Urothelium cell line (cell line): ENCODE results near the gene PXN.

Experiments used
- DNase-seq: peaks from one replicate; pipeline ENCODE4 v3.0.0; 2011; ENCODE audit warnings: low spot score, mixed read lengths
- FAIRE-seq: peaks from 2 replicates; lab custom pipeline; 2011; peaks lifted over from hg19 to GRCh38; lab: Jason Lieb, UNC

PXN gene

DNA sequence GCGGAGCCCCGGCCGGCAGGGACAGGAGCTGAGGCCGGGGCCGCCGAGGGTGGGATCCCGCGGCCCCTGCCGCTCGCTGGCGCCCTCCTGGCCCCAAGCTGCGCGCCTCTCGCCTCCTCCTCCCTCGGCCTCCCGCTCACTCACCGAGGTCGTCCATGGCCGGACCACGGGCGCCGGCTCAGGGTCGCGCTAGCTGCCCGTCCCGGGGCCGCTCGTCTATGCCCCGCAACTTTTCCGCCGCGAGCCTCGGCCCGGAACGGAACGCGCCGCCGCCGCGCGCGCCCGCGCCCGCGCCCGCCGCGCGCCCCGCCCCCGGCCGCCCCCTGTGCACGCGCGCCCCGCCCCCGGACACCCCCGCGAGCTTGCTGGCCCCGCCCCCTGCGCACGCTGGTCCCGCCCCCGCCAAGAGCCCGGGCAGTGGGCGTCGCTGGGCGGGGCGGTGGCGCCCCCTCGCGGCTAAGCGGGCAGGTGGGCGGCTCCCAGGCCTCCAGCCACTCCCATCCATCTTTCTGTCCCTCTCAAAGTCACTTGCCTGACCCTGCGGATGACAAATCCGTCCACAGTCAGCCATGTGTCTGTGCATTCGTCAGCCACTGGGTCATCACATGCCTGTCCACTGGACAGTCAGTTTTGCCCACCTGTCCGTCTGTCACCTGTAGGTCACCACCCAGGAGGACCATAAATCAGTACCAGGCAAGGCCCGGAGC lies at the start of gene PXN:
PXN (minus strand) TSS at position 258 of the 707 bp plus-strand sequence; CDS start at position 157, 101 bp downstream.
- FAIRE-seq, result no peak
- peak; percentile 95 for DNase-seq

DNA sequence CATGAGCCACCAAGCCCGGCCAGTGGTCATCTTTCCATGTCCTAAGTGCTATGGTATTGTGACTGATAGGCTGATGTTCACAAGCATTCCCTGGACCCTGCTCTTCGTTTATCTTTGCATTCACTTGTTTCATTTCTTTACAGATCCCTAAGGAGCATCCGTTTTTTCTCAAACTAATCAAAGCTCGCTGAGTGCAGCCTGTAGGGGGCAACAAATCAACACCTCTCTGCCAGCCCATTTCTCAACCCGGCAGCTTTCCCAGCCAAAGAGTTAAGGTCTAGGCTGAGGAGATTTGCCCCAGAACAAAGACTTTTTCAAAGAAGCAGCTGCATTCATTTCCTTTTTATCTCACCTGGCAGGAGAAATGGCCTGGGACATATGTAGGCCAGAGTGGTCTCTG lies 48.7 kb upstream of the PXN start:
- DNase-seq (peak; percentile 25), FAIRE-seq (no peak)

DNA sequence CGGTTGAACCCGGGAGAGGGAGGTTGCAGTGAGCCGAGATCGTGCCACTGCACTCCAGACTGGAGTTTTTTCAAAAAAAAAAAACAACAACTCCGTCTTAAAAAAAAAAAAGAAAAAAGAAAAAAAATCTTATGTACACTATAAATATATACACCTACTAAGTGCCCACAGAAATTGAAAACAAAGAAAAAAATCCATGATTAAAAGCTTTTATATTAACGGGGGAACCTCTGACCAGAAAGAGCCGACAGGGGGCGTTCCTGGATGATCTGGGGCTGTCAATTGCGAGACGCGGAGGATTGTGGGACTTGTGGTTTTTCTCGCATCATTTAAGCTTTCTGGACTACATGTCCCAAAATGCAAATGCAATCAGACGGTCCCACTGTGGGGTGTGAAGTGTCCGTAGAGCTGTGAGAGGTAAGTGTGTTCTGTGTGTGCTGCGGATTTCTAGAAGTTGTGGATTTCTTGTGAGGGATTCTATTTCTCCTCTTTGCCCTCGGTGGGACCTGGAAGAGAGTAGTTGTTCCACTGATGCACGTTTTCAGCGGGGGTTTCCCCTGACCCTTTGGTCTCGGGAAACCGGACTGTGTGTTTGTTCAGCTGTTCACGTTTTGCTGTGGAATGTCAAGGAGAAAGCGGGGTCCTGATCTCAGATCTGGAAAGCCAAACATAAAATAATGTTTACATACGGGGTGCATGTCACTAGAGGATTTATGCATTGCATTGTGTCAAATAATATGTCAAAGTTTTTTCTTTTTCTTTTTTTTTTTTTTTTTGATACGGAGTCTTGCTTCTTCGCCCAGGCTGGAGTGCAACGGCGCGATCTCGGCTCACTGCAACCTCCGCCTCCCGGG lies 36.7 kb upstream of the PXN start, which contains the start of gene SIRT4:
SIRT4 (plus strand) TSS at position 360 of the 854 bp plus-strand sequence. CDS start 1,241 bp downstream, outside the sequence.
- FAIRE-seq, result no peak

DNA sequence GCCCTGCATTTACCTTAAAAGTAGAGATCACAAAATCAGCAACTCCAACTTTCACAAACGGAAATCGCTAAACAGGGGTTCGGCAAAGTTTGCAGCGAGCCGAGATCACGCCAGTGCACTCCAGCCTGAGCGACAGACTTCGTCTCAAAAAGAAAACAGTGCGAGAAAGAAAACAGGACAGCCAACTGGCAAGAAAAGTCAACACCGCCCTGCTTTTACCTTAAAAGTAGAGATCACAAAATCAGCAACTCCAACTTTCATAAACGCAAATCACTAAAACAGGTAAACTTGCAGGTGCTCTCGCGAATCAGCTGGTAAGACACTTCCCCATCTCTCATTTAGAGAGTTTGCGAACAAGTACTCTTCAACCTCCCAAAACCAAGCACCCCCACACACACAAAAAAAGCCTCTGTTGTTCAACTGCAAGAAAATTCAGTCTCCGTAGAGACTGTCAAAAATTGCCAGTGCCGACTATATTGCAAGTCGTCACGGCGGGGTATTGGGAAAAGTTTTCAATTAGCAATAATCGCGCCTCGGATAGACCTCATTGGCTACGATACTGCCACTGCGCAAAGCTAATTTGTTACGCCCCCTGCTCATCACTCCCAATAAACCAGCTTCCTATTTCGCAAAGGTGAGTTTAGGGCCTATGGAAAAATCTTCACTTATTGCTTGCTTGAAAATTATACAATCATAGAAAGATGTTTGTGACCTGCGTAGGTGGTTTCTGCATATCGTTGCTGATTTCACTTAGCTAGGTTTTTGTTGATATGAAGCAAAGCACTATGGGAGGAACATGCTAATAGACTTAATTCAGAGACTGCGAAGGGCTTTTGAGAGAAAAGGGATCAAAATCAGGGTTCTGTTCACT lies 27.4 kb upstream of the PXN start, which contains the start of gene RNU4-1:
RNU4-1 (minus strand) TSS at position 577 of the 871 bp plus-strand sequence.
- FAIRE-seq, result no peak
- DNase-seq, result peak; percentile 38

More for the DNA sequence above, 36.7 kb upstream of the PXN start, which contains the start of gene SIRT4:
- peak; percentile 92 for DNase-seq

DNA sequence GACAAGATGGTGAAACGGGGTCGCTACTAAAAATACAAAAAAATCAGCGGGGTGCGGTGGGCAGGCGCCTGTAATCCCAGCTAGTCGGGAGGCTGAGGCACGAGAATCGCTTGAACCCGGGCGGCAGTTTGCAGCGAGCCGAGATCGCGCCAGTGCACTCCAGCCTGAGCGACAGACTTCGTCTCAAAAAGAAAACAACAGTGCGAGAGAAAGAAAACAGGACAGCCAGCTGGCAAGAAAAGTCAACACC lies 26.8 kb upstream of the PXN start:
- DNase-seq (no peak), FAIRE-seq (no peak)

DNA sequence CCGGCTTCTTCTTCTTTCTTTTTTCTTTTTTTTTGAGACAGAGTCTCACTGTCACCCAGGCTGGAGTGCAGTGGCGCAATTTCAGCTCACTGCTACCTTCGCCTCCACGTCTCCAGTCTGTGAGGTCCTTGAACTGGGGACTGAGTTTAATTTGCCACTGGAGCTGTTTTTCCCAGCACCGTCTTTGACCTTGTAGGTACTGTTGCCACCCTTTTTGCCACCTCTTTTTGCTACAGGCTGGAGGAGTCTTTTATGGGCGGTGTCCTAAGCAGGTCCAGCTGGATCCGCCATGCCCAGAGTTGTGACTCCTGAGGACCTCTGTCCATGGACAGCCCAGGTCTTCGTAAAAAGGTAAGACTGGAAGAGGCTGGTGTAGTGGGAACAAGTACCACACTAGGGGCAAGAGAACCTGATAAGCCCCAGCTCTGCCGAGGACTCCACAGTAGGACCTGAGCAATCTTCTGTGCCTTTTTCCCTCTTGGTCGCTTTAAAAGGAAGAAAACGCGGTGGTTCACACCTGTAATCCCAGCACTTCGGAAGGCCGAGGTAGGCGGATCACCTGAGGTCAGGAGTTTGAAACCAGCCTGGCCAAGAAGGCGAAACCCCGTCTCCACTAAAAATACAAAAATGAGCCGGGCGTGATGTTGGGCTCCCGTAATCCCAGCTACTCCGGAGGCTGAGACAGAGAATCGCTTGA lies 25.2 kb upstream of the PXN start:
- FAIRE-seq (no peak), DNase-seq (peak; percentile 26)

DNA sequence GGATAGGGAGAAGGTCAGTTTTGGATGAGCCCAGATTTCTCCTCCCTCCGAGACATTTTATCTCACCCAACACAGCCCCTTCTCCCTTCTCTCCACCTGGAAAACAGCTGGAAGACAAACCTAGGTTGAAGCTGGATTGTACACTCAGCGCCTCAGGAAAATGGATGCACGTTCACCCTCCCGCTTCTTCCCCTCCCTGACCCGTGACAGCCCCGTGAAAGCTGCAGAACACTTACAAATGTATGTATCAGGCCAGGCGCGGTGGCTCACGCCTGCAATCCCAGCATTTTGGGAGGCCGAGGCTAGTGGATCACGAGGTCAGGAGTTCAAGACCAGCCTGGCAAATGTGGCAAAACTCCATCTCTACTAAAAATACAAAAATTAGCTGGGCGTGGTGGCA lies 22.0 kb upstream of the PXN start:
- no peak for DNase-seq
- FAIRE-seq, result no peak

DNA sequence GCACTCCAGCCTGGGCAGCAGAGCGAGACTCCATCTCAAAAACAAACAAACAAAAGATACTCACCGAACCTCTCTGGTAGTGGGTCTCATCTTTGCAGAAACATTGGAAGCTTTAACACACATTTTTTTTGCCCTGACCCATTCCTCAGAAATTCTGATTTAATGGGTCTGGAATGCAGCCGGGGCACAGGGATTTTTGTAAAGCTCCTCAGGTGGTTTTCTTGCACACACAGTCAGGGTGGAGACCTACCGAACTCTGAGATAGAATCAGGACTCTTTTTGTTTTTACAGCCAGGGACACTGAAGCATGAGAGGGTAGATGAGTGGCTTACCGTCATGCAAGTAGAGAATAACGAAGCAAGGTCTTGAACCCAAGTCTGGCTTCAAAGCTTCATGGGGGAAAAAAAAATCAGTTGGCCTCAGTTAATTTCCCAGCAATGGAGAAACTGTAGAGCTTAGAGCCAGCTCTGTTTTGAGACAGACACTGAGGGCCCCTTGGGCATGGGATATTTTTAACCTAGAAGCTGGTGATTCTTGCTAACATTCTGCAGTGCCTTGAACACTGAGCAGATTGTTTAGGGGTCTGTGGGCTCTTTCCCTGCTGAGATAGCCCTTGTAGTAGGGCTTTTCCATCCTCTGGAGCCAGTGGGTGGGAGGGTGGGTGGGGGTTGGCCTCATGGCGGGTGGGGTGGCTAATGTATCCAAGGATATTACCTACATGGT lies 21.4 kb upstream of the PXN start:
- DNase-seq, result no peak
- no peak for FAIRE-seq

DNA sequence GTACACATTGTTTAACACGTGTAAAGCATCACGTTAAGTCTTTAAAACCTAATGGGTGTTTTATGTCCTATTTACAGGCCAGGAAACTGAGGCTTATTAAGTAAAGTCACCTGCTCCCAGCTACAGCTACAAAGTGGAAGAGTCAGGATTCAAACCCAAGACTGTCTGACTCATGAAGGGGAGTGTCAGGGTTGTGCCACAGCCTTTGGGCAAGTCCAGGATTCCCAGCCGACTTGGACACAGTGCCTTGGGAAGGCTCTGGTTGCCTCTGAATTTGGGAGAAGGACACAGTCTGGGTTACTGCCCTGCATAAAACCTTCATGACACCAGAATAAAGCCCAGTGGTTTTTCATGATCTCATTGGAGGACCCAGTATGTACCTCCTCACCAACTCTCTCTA lies 18.9 kb upstream of the PXN start:
- FAIRE-seq, result no peak
- DNase-seq, result no peak

DNA sequence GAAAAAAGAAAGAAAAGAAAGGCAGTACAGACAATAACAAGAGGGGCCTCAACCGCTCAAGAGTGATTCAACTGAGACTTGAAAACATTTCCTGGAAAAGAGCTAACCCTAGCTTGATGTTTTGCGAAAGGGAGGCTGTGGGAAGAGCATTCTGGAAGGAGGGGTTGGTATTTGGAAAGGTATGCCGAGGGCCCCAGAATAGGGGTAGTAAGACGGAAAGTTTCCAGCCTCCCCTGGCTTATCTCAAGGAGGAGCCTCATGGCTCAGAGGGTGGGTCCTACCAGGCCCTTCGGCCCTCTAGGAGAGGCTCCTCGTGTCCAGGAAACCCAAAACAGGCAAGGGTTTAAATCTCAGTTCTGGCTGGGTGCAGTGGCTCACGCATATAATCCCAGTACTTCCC lies 17.8 kb upstream of the PXN start:
- no peak for FAIRE-seq

DNA sequence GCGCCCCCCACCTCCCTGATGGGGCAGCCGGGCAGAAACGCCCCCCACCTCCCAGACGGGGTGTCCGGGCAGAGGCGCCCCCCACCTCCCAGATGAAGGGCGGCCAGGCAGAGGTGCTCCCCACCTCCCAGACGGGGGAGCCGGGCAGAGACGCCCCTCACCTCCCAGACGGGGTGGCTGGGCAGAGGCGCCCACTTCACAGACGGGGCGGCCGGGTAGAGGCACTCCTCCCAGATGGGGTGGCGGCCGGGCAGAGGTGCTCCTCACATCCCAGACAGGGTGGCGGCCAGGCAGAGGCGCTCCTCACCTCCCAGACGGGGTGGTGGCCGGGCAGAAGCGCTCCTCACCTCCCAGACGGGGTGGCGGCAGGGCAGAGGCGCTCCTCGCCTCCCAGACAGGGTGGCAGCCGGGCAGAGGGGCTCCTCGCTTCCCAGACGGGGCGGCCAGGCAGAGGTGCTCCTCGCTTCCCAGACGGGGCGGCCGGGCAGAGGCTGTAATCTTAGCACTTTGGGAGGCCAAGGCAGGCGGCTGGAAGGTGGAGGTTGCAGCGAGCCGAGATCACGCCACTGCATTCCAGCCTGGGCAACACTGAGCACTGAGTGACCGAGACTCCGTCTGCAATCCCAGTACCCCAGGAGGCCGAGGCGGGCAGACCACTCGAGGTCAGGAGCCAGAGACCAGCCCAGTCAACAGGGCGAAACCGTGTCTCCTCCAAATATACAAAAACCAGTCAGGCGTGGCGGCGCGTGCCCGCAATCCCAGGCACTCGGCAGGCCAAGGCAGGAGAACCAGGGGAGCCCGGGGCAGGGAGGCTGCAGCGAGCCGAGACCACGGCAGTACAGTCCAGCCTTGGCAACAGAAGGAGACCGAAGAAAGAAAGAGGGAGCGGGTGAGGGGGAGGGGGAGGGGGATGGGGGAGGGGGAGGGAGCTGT lies 12.9 kb upstream of the PXN start:
- DNase-seq (no peak), FAIRE-seq (no peak)

More for the DNA sequence above, 17.8 kb upstream of the PXN start:
- no peak for DNase-seq

DNA sequence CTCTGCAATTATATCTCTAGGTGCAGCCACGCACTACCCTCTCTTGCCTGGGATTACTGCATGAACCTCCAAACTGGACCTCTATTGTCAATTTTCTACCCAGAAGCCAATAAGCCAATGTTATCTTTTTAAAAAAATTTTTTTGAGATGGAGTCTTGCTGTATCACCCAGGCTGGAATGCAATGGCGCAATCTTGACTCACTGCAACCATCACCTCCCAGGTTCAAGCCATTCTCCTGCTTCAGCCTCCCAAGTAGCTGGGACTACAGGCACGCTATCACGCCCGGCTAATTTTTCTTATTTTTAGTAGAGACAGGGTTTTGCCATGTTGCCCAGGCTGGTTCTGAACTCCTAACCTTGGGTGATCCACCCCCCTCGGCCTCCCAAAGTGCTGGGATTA lies 11.2 kb upstream of the PXN start:
- no peak for DNase-seq
- FAIRE-seq, result no peak

DNA sequence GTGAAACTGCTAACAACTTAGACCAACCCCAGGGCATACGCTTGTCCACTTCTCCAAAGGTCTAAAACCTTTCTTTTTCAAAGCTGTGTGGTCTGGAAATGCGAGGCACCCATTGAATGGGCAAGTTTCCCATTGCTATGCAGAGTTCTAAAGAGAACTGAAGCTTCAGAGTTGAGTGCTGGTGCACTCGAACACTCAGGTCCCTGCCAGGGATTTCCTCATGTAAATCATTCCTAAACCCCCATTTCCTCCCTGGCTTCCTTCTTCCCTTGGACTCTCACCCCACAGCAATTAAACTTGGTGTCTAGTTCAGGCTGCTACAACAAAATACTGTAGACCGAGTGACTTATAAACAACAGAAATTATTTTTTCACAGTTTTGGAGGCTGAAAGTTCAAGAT lies 2.2 kb upstream of the PXN start:
- DNase-seq (no peak), FAIRE-seq (no peak)

DNA sequence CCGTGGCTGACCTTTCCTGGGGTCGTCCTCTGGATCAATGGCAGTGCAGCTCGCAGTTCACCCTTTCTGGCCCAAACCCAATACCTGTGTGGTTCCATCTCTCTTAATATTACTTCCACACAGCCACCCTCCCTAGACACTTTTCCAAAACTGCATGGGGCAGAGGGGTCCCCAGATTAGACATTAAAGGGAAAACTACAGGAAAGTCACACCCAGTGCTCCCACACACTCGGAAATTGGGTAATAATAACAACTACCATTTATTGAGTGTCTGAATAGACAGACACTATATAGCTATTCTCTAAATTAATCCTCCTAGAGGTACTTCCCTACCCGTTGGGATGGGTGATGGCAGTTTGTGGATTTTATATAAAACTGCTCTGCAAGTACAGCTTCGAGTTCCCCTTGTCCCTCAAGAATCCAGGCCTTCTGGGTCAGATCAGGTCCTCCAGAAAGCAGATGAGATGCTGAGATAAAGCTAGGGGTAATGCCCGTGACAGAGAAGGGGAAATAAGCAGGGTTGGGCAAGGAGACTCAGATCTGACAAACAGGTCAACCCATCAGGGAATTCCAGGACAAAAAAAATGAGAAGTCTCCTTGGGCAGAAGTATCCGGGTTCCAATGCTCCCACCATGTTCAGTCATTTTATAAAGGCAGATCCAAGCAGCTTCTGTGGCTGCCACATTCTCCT lies 795 bp upstream of the PXN start:
- FAIRE-seq (no peak), DNase-seq (no peak)

DNA sequence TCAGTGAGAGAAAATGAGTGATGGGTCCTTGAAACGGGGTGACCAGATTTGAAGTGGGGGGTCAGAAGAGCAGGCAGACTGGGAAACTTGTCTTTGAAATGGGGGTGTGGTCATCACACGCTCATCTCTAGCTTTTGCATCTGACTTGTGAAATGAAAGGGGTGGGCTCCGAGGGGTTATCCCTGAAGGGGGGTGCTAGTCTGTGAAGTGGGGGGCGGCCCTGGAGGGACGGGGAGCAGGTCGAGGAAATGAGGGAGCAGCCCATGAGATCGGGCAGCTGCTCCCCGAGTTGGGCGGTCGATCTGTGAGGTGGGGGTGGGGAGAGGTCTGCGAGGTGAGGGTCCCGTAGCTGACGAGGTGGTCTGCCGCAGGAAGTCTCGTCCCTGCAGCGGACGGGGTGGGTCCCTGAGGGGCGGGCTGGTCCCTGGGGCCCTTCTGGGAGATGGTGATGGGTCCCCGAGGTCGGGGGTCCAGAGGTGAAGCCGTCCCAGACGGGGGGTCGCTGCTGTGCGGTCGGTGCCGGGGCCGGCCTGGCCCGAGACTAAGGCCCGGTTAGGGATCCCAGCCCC lies 542 bp downstream of the PXN start:
- DNase-seq (no peak), FAIRE-seq (no peak)

DNA sequence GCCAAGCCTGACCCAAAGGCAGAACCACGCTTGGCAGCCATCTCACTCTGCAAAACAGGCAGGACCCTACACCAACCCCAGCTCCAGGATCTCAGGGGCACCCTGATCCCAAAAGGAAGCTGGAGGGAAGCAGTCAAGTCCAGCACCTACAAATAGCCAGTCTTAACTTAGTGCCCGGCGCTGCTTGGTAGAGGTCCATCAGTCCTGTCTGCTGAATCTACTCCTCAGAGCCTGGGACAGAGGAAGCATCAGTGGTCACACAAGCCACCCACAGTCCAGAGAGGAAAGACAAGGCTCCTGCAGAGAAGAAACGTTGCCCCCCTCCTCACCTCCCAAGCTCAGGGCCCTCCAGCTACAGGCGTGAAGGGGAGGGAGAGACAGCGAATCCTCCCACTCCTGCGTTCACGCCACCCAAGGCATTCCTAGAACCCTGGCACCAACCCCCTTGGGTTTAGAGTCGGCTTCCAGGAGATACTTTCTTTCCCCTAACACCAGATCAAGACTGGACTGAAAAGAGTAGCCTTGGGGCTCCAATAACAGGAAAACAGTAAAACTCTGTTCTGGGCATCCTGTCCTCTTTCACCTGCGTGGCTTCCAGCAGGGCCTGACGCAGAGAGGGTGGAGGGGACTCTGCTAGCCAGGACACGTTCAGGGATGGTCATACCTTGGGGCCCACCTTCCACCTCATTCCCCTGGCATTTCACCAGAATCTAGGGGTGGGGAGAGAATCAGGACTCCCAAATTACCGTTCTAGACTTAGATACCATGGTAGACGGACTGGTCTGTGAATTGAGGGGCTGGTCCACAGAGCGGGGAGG lies 1.2 kb downstream of the PXN start:
- DNase-seq (no peak), FAIRE-seq (no peak)

DNA sequence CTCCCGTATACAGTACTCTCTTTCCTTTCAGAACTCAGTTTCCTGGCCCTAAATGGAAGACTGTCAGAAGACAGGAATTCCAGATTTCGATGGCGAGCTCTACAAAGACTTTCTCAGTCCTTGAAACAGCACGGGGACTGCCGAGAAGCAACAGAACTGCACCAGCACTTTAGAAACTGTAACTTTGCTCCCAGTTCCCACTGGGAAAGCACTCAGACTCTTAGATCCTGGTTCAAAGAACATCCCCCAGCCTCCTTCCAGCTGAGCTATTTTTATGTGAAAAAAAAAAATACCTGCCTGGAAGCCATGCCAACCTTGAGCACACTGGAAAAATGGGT lies 1.8 kb downstream of the PXN start:
- DNase-seq (no peak), FAIRE-seq (no peak)
